Activated CD8-positive, alpha-beta memory T cell treated with anti-CD3 and anti-CD28 coated beads for 48 hours (primary cell): ENCODE measurements around the gene ACOT7.
A peak's percentile ranks its signal among the peaks of the same experiment; 100 is the strongest.

ENCODE experiments used
- DNase-seq, 3 experiments: peaks; one replicate each; pipeline ENCODE4 v3.0.0-alpha.2; 2020; ENCODE audit warnings: low read depth in 2 of 3, low spot score in 2 of 3

ACOT7 gene

GRCh38 chr1:6272452-6272851, 121.1 kb downstream of the ACOT7 start:
- no peak for DNase-seq

- no peak for DNase-seq
Measured at GRCh38 chr1:6271554-6271953, 122.0 kb downstream of the ACOT7 start.

GRCh38 chr1:6271006-6271405, 122.6 kb downstream of the ACOT7 start:
- DNase-seq = no peak

GRCh38 chr1:6270401-6270800, 123.2 kb downstream of the ACOT7 start:
- DNase-seq = no peak

GRCh38 chr1:6269720-6270400, 123.7 kb downstream of the ACOT7 start:
- no peak for DNase-seq

- no peak for DNase-seq
Measured at GRCh38 chr1:6269296-6269695, 124.3 kb downstream of the ACOT7 start.

GRCh38 chr1:6268415-6268814, 125.2 kb downstream of the ACOT7 start:
- DNase-seq = no peak

GRCh38 chr1:6267686-6268322, 125.8 kb downstream of the ACOT7 start:
- no peak for DNase-seq

GRCh38 chr1:6266641-6267040, 126.9 kb downstream of the ACOT7 start:
- DNase-seq = no peak

GRCh38 chr1:6265151-6265550, 128.4 kb downstream of the ACOT7 start:
- DNase-seq = no peak

GRCh38 chr1:6263716-6264115, 129.9 kb downstream of the ACOT7 start:
- DNase-seq = no peak

- no peak for DNase-seq
Measured at GRCh38 chr1:6262555-6263420, 130.8 kb downstream of the ACOT7 start.

- DNase-seq = no peak
Measured at GRCh38 chr1:6261615-6261995, 132.0 kb downstream of the ACOT7 start.

- peak in 1 of 3 experiments; percentile 45 for DNase-seq
Measured at GRCh38 chr1:6260961-6261614, 132.5 kb downstream of the ACOT7 start, which contains the start of gene GPR153. TSS of gene GPR153 (minus strand) at chr1:6261098. CDS start at chr1:6254905, 6,193 bp downstream.

- DNase-seq = no peak
Measured at GRCh38 chr1:6260433-6260934, 133.1 kb downstream of the ACOT7 start.

- DNase-seq = peak; percentile 46 to 56 (median 47)
Measured at GRCh38 chr1:6259491-6260362, 133.8 kb downstream of the ACOT7 start.

GRCh38 chr1:6258675-6259074, 134.9 kb downstream of the ACOT7 start:
- no peak for DNase-seq

- DNase-seq = no peak
Measured at GRCh38 chr1:6257541-6258069, 136.0 kb downstream of the ACOT7 start.

- no peak for DNase-seq
Measured at GRCh38 chr1:6256645-6257044, 136.9 kb downstream of the ACOT7 start.

GRCh38 chr1:6254691-6255090, 138.9 kb downstream of the ACOT7 start:
- DNase-seq = no peak
